NCI-H2029 treated with DMSO at 0.1 percent for 48 hours (cell line): ENCODE data around the gene RPTOR.

Source experiments
- DNase-seq: peaks from one replicate; lab custom pipeline; 2025; lab: John Stamatoyannopoulos, UW

Gene RPTOR

GRCh38 chr17:80947200-80947940 lies 402.7 kb downstream of the RPTOR start:
- DNase-seq: no peak

DNA sequence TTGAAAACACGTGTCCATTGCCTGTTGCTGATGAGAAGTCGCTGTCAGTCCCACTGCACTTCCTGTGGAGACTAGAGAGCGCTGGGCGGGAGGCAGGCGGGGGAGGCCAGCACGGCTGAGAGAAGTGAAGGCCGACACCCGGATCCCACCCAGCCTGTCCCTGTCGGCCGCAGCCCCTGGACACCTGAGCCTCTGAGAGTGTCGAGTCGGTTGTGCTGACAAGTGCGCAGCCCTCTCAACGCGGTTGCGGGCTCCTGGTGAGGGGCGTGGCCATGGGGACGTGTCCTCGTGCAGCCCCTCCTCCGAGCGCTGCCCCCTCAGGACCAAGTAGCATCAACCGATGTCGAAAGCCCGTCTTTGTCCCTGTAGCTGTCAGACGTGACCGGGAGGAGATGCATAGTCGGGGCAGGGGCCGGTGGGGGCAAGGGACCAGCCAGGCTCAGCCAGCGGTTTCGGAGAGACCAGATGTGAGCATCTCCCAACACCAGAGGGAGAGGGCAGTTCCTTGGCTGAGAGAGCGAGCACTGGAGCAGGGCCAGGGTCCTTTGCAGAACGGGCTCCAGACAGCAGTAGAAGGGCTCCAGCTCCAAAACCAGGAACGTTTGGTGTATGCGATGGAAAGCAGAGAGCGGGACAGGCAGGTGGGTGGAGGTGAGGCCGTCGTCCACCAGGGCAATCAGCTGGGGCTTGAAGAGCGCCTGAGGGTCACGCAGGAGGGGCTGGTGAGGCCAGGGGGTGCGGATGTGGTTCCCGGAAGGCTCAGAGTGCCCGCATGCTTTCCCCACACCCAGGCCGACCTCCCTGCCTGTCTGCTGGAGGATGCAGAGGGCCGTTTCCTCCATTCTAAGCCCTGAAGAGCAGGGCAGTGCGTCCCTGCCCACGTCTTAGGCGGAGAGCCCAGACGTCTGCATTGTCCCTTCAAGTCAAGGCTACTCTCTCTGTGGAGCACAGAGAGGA lies 403.7 kb downstream of the RPTOR start:
- DNase-seq: no peak

- DNase-seq: no peak
Measured at GRCh38 chr17:80948976-80949450, 404.4 kb downstream of the RPTOR start.

GRCh38 chr17:80949451-80950421 lies 405.1 kb downstream of the RPTOR start:
- DNase-seq: no peak

- DNase-seq: no peak
Measured at GRCh38 chr17:80950466-80951120, 406.0 kb downstream of the RPTOR start.

DNA sequence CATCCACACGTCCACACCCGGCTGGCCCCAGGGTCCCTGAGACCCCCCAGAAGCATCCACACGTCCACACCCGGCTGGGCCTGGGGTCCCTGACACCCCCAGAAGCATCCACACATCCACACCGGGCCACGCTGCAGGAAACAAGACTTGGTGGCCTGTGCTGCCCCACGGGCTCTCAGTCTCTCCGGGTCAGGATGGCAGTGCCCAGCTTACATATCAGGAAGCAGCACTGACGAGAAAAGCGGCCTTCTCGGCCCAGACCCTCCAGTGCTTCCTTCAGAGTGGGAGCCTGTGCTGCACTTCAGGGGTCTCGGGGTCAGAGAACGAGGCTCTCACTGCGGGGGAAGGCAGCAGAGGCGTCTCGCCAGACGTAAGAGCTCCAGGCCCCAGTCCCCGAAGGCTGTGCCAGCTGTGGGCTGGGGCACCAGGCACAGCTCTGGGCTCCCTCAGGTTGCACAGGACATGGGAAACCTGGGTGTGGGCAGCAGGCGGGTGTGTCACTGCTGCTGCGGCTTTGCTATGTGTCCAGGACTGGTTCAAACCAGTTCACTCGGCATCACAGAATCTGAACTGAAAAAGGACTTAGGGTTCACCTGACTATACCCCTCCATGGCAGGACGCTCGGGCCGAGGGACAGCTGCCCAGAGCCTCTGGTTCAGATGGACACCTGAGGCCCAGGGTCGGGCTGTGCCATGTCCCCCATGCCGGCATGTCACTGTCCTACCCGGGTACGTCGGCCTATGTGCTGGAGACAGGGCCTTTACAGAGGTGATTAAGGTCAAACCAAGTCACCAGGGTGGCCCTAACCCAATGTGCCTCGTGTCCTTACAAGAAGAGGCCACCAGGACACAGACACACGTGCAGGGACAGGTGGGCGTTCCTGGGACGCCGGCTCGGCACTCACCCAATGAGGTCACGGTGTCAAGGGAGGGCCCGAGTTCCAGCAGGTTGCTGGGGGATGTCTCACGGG lies 406.8 kb downstream of the RPTOR start:
- DNase-seq: no peak

DNA sequence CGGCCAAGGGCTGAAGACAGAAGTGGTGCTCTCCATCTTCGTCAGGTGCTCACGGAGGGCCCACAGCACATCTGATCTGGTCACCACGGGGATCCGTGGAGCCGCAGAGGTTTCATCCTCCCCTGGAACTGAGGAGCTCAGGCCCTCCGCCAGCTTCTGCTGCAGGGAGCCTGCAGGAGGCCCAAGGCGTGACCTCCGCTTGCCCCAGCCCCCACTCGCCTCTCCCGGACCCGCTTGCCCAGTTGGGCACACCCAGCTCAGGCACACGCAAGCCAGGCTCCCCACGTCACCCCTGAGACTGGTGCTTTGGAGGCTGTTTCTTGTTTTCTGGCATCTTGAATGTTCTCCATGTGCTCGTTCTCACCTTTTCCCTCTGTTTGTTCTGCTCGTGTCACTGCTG lies 407.7 kb downstream of the RPTOR start:
- DNase-seq: no peak

- no peak for DNase-seq
Measured at GRCh38 chr17:80953471-80954315, 409.1 kb downstream of the RPTOR start.

- no peak for DNase-seq
Measured at GRCh38 chr17:80955078-80955477, 410.4 kb downstream of the RPTOR start.

- no peak for DNase-seq
Measured at GRCh38 chr17:80955671-80956280, 411.1 kb downstream of the RPTOR start.

DNA sequence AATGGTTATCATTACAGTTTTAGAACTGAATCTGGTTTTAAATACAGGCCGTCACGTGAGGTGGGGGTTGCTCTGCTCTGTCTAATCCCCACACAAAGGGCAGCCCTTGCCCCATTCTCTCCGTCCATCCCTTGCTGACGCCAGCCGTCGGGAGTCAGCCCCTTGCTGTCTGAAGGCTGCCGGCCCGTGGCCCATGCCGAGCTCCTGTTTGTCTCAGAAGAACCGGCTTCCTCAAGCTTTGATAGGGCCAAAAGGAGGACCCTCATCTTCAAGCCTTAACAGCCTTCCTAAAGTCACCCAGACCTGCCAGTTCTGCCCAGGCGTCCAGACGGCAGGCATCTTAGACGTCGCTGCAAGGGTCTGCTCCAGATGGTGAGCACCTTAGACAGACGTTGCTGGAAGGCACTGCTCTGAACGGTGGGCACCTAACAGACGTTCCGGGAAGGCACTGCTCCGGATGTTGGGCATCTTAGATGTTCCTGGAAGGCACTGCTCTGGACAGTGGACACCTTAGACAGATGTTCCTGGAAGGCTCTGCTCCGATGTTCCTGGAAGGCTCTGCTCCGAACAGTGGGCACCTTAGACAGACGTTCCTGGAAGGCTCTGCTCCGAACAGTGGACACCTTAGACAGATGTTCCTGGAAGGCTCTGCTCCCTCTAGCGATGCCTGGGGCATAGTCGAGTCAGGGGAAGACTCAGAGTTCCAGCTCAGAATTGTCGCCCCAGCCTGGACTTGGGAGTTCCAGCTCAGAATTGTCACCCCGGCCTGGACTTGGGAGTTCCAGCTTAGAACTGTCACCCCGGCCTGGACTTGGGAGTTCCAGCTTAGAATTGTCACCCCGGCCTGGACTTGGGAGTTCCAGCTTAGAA lies 411.9 kb downstream of the RPTOR start:
- DNase-seq: no peak

GRCh38 chr17:80957461-80957941 lies 412.9 kb downstream of the RPTOR start:
- DNase-seq: no peak

GRCh38 chr17:80959330-80960036 lies 414.8 kb downstream of the RPTOR start:
- DNase-seq: no peak

DNA sequence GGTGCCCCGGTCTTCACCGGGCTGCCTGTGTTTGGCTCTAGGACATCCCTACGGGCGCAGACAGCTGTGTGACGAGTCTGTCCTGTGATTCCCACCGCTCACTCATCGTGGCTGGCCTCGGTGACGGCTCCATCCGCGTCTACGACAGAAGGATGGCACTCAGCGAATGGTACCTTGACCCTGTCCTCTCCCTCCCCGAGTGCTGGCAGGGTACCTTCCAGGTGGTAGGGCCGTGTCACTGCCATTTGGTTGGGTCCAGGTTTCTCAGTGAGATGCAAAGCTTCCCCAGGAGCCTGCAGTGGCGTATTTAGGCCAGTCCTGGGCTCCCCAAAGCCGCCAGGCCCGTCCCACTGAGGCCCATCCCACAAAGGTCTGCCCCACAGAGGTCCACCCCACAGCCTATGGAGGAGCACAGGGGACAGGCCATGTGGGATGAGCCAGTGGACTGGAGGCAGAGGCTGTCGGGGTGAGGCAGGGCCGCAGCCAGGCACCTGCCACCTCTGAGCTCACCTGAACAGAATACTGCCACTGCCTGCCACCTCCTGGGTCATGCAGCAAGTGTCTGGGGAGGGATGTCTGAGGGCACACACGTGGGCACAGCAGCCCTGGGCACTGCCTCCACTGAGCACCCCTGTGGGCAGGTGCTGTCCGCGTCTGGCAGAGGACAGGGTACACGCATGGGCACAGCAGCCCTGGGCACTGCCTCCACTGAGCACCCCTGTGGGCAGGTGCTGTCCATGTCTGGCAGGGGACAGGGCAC lies 415.6 kb downstream of the RPTOR start:
- DNase-seq: no peak

DNA sequence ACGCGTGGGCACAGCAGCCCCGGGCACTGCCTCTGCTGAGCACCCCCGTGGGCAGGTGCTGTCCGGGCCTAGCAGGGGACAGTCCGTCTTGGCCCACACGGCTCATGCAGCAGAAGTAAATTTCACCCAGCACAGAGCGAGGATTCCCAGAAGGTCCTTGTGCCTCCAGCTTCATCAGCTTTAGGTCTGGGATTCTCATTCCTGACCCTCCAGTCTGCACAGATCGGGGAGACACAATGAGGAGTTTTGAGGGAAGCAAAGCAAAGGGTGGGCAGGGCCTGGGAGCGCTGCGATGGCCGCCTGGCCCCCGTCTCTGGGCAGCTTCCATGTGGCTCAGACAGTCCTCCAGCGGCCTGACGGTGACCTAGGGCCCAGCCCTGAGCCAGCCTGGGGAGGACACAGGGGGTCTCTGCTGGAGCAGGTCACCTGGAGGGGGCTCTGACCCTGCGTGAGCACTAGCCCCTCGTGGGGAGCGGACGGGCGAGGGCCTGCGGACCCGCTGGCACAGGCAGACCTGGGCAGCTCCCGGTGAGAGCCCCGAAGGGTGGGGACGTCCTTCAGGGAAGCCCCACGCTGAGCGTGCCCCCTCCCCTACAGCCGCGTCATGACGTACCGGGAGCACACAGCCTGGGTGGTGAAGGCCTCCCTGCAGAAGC lies 416.3 kb downstream of the RPTOR start:
- DNase-seq: no peak
